Epidermal melanocyte (primary cell): Measurements from ENCODE around the gene PRRT2.
"Not testable (repeated sequence)": the region's sequence is repeated elsewhere in the genome, so short reads cannot be mapped to it uniquely, and the experiment has no call there.

ENCODE experiments used
- DNase-seq: peaks from one replicate; pipeline ENCODE4 v3.0.0; 2011; ENCODE audit warnings: low spot score; ENCODE audit not compliant: insufficient read length

The PRRT2 gene

DNA sequence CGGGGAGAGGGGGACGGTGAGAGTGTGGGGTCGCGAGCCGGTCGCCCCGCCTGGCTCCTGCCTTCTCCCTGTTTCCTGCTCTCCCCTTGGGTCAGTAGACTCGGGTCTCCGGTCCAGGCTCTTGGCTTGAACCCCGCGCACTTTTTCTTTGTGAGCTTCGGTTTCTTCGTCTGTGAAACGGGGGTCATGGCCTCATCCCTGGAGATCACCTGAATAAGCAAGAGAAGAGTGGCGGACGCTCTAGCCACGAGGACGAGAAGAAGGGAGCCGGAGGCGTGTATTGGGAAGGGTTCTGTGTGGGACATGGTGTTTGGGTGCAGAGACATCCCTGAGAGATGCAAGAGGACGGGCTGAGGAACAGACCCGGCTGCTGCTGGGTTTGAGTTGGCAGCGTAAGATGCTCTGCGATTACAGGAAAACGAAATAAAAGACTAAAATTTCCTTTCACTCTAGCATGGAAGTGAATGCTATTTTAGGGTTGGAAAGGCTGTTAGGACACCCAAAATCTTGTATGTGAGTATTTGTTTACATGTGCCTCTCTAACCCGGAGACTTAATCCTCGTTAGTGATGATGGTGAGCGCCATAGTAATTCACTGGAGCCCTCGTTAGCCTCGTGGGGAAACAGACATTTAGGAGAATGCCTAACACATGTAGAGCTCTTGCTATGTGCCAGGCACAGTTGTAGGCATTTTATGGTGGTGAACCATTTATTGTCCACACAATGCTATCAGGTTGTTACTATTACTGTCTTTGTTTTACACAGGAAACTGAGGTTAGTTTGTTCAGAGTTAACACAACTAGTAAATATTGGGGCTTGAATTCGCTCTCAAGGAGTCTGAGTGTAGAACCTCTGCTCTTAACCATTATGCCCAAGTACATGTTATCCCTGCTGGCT lies 20.8 kb upstream of the PRRT2 start:
- DNase-seq = no peak

GRCh38 chr16:29791845-29792807 lies 19.9 kb upstream of the PRRT2 start:
- DNase-seq = no peak

DNA sequence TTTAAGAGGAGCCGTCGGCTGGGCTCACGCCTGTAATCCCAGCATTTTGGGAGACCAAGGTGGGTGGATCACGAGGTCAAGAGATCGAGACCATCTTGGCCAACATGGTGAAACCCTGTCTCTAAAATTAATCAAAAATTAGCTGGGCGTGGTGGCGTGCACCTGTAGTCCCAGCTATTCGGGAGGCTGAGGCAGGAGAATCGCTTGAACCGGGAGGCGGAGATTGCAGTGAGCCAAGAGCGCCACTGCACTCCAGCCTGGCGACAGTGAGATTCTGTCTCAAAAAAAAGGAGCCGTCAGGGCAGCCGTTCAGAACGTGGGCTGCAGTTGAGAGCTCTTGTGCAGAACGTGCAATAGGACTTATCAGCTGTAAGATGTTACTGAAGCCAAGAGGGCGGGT lies 18.8 kb upstream of the PRRT2 start:
- not testable (repeated sequence) for DNase-seq

DNA sequence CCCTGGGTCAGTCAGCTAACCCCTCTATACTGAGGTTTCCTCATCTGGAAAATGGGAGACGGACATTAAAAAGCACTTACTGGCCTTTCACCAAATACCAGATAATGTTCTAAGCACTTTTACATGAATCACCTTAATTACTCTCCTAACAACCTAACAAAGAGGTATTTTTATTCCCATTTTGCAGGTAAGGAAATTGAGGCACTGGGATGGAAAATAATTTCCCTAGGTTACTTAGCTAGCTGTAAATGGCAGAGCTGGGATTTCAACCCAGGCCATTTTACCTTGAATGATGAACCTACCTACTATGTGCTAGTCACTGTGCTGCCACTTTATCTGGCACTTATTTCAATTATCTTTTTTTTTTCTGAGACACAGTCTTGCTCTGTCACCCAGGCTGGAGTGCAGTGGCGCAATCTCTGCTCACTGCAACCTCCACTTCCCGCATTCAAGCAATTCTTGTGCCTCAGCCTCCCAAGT lies 17.7 kb upstream of the PRRT2 start:
- no peak for DNase-seq

- no peak for DNase-seq
These were observed 9.5 kb upstream of the PRRT2 start for GRCh38 chr16:29802416-29802935.

DNA sequence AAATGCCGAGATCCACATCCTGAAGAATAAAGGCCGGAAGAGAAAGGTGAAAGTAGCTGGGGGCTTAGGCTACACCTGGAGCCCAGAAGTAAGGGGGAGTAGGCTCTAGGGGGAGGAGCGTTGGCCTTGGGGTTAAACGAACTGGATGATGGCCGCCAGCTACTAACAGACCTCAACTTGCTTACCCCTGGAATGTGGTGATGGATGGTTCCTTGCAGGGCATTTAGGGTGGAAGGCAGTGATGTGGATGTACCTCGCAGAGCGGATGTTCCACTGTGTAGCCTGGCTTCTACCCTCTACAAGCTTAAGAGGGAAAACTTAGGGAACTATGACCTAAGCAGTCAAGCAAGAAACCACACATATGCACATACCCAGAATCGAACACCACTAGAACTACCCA lies 8.0 kb upstream of the PRRT2 start:
- DNase-seq = no peak

DNA sequence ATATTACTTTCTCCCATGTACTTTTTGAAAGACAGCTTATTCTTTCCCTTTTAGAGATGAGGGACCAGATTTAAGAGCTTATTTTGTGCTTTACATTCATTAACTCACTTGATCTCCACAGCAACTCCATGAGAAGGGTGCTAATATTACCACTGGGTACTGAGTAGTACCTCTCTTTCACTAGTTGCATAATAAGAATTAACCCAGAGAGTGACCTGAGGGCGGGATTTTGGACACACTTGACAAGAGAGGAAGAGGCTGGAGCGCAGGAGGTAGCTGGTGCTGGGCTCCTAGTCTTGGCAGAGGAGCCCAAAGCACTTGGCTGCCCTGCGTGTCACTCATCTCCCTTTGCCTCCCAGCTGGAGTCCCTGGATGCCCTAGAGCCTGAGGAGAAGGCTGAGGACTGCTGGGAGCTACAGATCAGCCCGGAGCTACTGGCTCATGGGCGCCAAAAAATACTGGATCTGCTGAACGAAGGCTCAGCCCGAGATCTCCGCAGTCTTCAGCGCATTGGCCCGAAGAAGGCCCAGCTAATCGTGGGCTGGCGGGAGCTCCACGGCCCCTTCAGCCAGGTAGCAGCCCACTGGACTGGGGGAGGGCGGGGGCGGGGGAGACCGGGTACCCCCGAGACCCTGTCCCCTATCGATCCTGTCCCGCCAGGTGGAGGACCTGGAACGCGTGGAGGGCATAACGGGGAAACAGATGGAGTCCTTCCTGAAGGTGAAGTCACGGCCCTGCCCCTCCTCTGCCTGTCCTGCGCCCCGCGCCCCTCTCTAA lies 7.3 kb upstream of the PRRT2 start:
- DNase-seq = peak; percentile 15

- DNase-seq = peak; percentile 95
These were observed 6.5 kb upstream of the PRRT2 start for GRCh38 chr16:29805232-29806098.

GRCh38 chr16:29806099-29806579 lies 5.9 kb upstream of the PRRT2 start, which contains the start of gene MAZ:
Gene MAZ (plus strand): TSS chr16:29806529. CDS start chr16:29806702, 173 bp downstream.
- DNase-seq = peak; percentile 59

DNA sequence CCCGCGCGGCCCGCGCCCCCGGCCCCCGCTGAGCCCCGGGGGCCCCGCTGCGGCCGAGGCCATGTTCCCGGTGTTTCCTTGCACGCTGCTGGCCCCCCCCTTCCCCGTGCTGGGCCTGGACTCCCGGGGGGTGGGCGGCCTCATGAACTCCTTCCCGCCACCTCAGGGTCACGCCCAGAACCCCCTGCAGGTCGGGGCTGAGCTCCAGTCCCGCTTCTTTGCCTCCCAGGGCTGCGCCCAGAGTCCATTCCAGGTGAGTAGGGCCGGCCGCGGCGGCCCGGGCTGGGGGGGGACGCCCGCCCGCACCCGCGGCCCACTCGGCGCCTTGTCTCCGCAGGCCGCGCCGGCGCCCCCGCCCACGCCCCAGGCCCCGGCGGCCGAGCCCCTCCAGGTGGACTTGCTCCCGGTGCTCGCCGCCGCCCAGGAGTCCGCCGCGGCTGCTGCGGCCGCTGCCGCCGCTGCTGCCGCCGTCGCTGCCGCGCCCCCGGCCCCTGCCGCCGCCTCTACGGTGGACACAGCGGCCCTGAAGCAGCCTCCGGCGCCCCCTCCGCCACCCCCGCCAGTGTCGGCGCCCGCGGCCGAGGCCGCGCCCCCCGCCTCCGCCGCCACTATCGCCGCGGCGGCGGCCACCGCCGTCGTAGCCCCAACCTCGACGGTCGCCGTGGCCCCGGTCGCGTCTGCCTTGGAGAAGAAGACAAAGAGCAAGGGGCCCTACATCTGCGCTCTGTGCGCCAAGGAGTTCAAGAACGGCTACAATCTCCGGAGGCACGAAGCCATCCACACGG lies 5.2 kb upstream of the PRRT2 start:
- peak; percentile 16 for DNase-seq

DNA sequence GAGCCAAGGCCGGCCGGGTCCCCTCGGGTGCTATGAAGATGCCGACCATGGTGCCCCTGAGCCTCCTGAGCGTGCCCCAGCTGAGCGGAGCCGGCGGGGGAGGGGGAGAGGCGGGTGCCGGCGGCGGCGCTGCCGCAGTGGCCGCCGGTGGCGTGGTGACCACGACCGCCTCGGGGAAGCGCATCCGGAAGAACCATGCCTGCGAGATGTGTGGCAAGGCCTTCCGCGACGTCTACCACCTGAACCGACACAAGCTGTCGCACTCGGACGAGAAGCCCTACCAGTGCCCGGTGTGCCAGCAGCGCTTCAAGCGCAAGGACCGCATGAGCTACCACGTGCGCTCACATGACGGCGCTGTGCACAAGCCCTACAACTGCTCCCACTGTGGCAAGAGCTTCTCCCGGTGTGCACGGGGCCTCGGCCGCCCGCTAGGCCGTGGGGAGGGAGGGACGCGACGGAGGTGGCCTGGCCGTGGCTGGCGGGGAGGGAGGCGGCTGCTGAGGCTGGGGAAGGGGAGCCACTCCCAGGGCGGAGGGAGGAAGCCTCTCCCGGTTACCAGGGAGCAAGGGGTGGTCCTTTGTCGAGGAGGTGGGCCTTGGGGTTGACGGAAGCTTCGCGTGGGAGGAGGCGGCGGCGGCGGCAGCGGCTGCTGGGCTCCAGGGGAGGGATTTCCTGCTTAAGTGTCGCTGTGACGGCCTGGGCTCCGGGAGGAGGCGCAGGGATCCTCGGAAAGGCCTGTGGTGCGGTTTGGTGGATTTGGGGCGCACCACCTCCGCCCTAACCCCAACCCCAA lies 4.4 kb upstream of the PRRT2 start:
- peak; percentile 79 for DNase-seq

DNA sequence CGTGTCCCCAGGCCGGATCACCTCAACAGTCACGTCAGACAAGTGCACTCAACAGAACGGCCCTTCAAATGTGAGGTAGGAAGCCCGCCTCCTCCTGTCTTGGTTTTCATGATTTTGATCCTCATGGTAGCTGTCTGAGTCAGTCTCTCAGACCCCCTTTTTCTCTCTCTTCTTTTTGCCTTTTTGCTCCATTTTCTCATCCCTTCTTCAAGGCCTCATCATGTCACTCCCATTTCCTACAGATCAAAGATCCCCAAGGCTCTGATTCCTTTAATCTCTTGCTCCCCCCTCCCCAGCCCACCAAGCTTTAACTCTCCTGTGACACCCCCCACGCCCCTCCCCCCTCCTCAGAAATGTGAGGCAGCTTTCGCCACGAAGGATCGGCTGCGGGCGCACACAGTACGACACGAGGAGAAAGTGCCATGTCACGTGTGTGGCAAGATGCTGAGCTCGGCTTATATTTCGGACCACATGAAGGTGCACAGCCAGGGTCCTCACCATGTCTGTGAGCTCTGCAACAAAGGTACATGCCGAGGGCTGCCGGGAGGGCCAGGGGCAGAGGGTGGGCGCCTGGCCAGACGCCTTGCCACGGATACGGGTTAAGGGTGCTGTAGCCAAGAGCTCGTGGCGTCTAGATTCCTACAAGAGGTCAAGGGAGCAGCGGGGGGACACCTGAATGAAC lies 3.6 kb upstream of the PRRT2 start:
- DNase-seq = no peak

DNA sequence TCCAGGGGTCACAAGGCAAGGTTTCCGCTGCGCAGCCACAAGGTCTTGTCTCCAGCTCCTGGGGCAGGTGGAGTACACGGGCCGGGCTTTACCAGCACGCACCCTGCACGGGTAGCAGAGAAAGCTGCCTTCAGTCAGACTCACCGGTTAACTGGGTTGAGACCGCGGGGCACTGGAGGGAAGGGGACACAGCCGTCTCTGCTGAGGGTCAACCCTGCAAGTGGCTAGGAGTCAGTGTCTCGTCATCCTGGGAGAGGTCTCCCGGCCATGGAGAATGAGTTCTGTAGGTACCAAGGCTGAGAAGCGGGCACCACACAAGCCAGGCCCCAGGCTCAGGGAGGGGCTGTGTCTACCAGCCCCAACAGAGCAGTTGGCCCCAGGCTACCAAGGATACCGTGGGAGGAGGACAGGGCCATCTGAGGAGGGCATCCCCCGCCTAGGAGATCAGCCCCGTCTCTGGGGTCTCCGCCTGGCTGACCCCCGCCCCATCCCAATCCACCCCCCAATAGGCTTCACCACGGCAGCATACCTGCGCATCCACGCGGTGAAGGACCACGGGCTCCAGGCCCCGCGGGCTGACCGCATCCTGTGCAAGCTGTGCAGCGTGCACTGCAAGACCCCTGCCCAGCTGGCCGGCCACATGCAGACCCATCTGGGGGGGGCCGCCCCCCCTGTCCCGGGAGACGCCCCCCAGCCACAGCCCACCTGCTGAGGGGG lies 2.8 kb upstream of the PRRT2 start:
- DNase-seq = no peak

DNA sequence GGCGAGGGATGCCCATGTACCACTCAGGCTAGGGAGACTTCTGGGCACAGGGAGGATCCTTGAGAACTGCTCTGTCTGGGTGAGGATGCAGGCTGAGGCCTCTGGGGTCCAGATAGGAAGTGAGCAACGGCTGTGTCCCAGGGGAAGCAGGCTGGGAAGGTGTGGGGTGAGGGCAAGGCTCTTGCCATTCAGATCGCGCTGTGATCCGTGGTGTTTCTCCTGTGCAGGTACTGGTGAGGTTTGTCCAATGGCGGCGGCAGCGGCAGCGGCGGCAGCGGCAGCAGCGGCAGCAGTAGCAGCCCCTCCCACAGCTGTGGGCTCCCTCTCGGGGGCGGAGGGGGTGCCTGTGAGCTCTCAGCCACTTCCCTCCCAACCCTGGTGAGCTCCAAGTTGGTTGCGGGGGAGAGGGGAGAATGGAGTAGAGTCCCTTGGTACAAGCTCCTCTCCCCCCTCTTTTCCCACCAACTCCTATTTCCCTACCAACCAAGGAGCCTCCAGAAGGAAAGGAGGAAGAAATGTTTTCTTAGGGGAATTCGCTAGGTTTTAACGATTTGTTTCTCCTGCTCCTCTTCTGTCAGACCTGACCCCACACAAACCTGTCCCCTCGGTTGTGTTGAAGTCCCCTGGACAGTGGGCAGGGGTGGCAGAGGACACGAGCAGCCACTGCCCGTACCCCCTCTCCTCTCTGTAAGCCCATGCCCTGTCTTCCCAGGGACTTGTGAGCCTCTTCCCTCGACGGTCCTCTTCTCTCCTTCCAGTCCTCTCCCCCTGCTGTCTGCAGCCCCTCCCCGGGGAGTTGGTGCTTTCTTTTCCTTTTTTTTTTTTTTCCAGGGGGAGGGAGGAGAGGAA lies 1.9 kb upstream of the PRRT2 start:
- no peak for DNase-seq

GRCh38 chr16:29810699-29811169 lies 1.3 kb upstream of the PRRT2 start:
- DNase-seq = no peak
